ENCODE data around the gene GNG14. TPM values are rescaled to one million over a fixed set of nuclear protein-coding genes. Genes with fewer than 3 reads are reported as not detected.
A peak's percentile ranks its signal among the peaks of the same experiment; 100 is the strongest.

GNG14 gene
- total and polyA plus RNA-seq, 2 donors (not counting 1 experiment from before 2014, with no cell fraction given) = not detected

GRCh38 chr19:12723381-12723640 is 35.5 kb downstream of the GNG14 start:
- no peak for ATAC-seq (ENCODE audit: low read depth)
- H3K27ac Mint-ChIP-seq = peak overlapping the region; percentile 97

More at GRCh38 chr19:12723381-12723640, 35.5 kb downstream of the GNG14 start:
- intact Hi-C loops (cut with micrococcal nuclease) = loop anchor here (1.0 to 5.0 kb wide), 5 partner anchors 11 to 84 kb away; partner anchors contain the start of genes FBXW9, HOOK2, MAN2B1 and RNASEH2A
- DNase-seq = peak; percentile 39
- peaks cover 29 to 45% of the 10 kb centered on the region in 2 donors for H3K4me1 ChIP-seq (ENCODE audit: control insufficient read depth in 2 of 2, insufficient read depth in 2 of 2, low read length in 2 of 2)
- CTCF ChIA-PET = interaction anchor here (1.4 to 3.5 kb wide), 9 partner anchors 10 to 167 kb away, joined by 3 to 26 read pairs (median 6); partner anchors contain the start of genes DHPS, GCDH, GET3 and JUNB
- TF ChIP-seq, protein P1, sequence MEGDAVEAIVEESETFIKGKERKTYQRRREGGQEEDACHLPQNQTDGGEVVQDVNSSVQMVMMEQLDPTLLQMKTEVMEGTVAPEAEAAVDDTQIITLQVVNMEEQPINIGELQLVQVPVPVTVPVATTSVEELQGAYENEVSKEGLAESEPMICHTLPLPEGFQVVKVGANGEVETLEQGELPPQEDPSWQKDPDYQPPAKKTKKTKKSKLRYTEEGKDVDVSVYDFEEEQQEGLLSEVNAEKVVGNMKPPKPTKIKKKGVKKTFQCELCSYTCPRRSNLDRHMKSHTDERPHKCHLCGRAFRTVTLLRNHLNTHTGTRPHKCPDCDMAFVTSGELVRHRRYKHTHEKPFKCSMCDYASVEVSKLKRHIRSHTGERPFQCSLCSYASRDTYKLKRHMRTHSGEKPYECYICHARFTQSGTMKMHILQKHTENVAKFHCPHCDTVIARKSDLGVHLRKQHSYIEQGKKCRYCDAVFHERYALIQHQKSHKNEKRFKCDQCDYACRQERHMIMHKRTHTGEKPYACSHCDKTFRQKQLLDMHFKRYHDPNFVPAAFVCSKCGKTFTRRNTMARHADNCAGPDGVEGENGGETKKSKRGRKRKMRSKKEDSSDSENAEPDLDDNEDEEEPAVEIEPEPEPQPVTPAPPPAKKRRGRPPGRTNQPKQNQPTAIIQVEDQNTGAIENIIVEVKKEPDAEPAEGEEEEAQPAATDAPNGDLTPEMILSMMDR (IDR thresholded peaks at IDR 0.05) = no peak
- TF ChIP-seq EZH2 (IDR thresholded peaks at IDR 0.05; ENCODE audit: borderline replicate concordance, insufficient read depth, low read depth, low read length, poor library complexity, severe bottlenecking) = no peak
- H2AFZ ChIP-seq (ENCODE audit: insufficient read depth, low read depth, low read length, poor library complexity, severe bottlenecking) = peak overlapping the region; percentile 83
- 1% methylated on average over 7 of the region's 7 CpGs for WGBS (ENCODE audit: insufficient coverage)
- H3K27me3 Mint-ChIP-seq = no peaks in the 10 kb centered on the region
- H3K4me2 ChIP-seq (replicated peaks; ENCODE audit: low read depth, low read length, poor library complexity, severe bottlenecking) = peak overlapping the region; percentile 95
- H3K9ac ChIP-seq (ENCODE audit: low read length) = peak overlapping the region; percentile 85
- no peaks in the 10 kb centered on the region for H3K9me3 ChIP-seq (ENCODE audit: control extremely low read depth in 1 of 3, control insufficient read depth in 2 of 3, insufficient read depth in 1 of 3, low read length in 2 of 3)
- H3K9me3 Mint-ChIP-seq (ENCODE audit: insufficient read depth) = no peaks in the 10 kb centered on the region
- POLR2A ChIA-PET = interaction anchor here (0.5 to 3.6 kb wide), 8 partner anchors 10 to 110 kb away, joined by 3 to 30 read pairs (median 8); partner anchors contain the start of genes DHPS, FBXW9, GET3 and JUNB
- peak overlapping the region; percentile 60 to 83 (median 77) for H3K4me3 ChIP-seq (ENCODE audit: control extremely low read depth in 1 of 5, extremely low read depth in 1 of 5, insufficient read depth in 1 of 5, low read depth in 2 of 5, low read length in 4 of 5)
- H4K20me1 ChIP-seq (ENCODE audit: control insufficient read depth, insufficient read depth, low read length, poor library complexity, severe bottlenecking) = peaks cover 11% of the 10 kb centered on the region
- peak overlapping the region; percentile 14 to 69 for H3K27ac ChIP-seq (ENCODE audit: low read length in 2 of 2)
- H3K4me3 Mint-ChIP-seq = peak overlapping the region; percentile 95
- H3K27me3 ChIP-seq (replicated peaks in 1 of 4; ENCODE audit: control extremely low read depth in 1 of 4, control insufficient read depth in 3 of 4, insufficient read depth in 4 of 4, low read length in 3 of 4) = no peaks in the 10 kb centered on the region
- H3K4me1 Mint-ChIP-seq = peaks cover 40% of the 10 kb centered on the region
- H3K79me2 ChIP-seq (ENCODE audit: control insufficient read depth, insufficient read depth, low read length) = peaks cover 83% of the 10 kb centered on the region
- peaks cover 0 to 12% of the 10 kb centered on the region in 2 experiments for H3K36me3 ChIP-seq (replicated peaks in 1 of 2; ENCODE audit: control extremely low read depth in 1 of 2, control insufficient read depth in 1 of 2, extremely low read depth in 1 of 2, insufficient read depth in 2 of 2, low read length in 1 of 2)

All from B cell (primary cell).